Heart right ventricle (tissue), 16 donors: ENCODE measurements around the gene PRDM2. TPM values are rescaled to one million over a fixed set of nuclear protein-coding genes. Genes with fewer than 3 reads are reported as not detected.

Source experiments
- ATAC-seq, 8 donors: fragments of 200-7000 bp; cut with Tn5 transposase; one replicate each; pipeline ENCODE4 v1.9.1; 2020; ENCODE audit warnings: mild to moderate bottlenecking in 8 of 8, moderate library complexity in 8 of 8, moderate number of reproducible peaks in 1 of 8
- DNase-seq, 2 donors: peaks; one replicate each; pipeline ENCODE4 v3.0.0-alpha.2; 2020
- H3K27ac ChIP-seq, 10 donors: fragments of 200-600 bp; sonication (generic) in 2 of 10; one replicate each; pipeline versions ENCODE4 v1.5.0 to v1.8.0; 2020 to 2022; ENCODE audit warnings: mild to moderate bottlenecking in 3 of 10
- H3K27me3 ChIP-seq, 7 donors: fragments of 200-600 bp; one replicate each; pipeline ENCODE4 v1.8.0; 2021 to 2022; ENCODE audit warnings: mild to moderate bottlenecking in 2 of 7
- H3K36me3 ChIP-seq, 9 donors: fragments of 200-600 bp; sonication (generic) in 1 of 9; one replicate each; pipeline versions ENCODE4 v1.5.0 to v1.8.0; 2020 to 2022; ENCODE audit warnings: mild to moderate bottlenecking in 2 of 9
- H3K4me1 ChIP-seq, 9 donors: fragments of 200-600 bp; sonication (generic) in 1 of 9; one replicate each; pipeline versions ENCODE4 v1.5.0 to v1.8.0; 2020 to 2022; ENCODE audit warnings: mild to moderate bottlenecking in 4 of 9
- H3K4me3 ChIP-seq, 10 donors: fragments of 200-600 bp; sonication (generic) in 2 of 10; one replicate each; pipeline versions ENCODE4 v1.5.0 to v1.8.0; 2020 to 2022; ENCODE audit warnings: mild to moderate bottlenecking in 7 of 10, moderate library complexity in 2 of 10
- H3K9me3 ChIP-seq, 11 donors: fragments of 200-600 bp in 10 of 11; sonication (generic) in 2 of 11; one replicate each; pipeline versions ENCODE4 v1.5.0 to v1.8.0; 2013 to 2022; ENCODE audit warnings: mild to moderate bottlenecking in 2 of 11, control low read depth in 1 of 11, moderate library complexity in 1 of 11
- CTCF ChIP-seq, 9 donors: fragments of 200-600 bp; sonication (generic) in 2 of 9; IDR thresholded peaks; one replicate each; pipeline versions ENCODE4 v1.5.0 to v1.8.0; 2021 to 2022; ENCODE audit warnings: antibody characterized with exemption in 9 of 9, mild to moderate bottlenecking in 5 of 9, moderate library complexity in 1 of 9
- WGBS, 2 donors: extraction: QIAGEN DNeasy Blood & Tissue Kit; methylation state at CpG; one replicate each; pipeline ENCODE4 v1.1.7; 2013; ENCODE audit warnings: inconsistent platforms in 1 of 2; 5-methylcytosine and 5-hydroxymethylcytosine counted together
- intact Hi-C, 10 donors: fragments of 100-400 bp; cut with DNase I; formaldehyde crosslinking; loops; one replicate each; pipeline versions ENCODE4 v1.11.1 to v1.14.2; 2022
- polyA plus RNA-seq, 2 donors: library from polyadenylated mRNA; stranded (reverse); fragments of 200-250 nt; gene quantifications; one replicate each; pipeline ENCODE4 v1.2.3, GENCODE V29; 2013
- total RNA-seq, 10 donors: library from RNA; stranded (reverse); fragmentation: NEBNext Ultra II Directional in 3 of 10; extraction: Animal tissue kit (Norgen Biotek cat#: 25700) in 3 of 10; gene quantifications; one replicate each; pipeline versions ENCODE4 v1.2.1 to v1.2.4, GENCODE V29; 2021 to 2023
- donor health status: Arrhythmogenic right ventricular cardiomyopathy.
- donor health status: ischemic (EF 13 %, LVEDD 7.1; RV severe dilation, severe dysfunction).
- donor health status: healthy with polysubstance abuse.
- donor health status: DM: no; HTN: yes; CAD: no.
- donor health status: DM: no; HTN: no; CAD: no.
- donor health status: ischemic (EF 25% LVEDD 6.9; RV normal size, moderate dysfunction).
- donor health status: ischemic (EF 25% LVEDD 5.7; RV mildly dilated, moderate dysfunction).
- donor health status: healthy.
- donor health status: DM: yes; HTN: yes; CAD: no.
- donor health status: Ischemic cardiomyopathy.
- donor health status: ischemic (EF 35%, LVEDD 5.7; RV mildly dilated, moderate dysfunction).
- donor health status: nonischemic (EF 11% LVEDD 7.7; RV severe dilation, severe dysfunction).
- donor health status: DM: yes; HTN: yes; CAD: no.
- donor health status: PGD.
- donor health status: ischemic (EF 29% LVEDD 5.4; RV normal size, mild dysfunction).
- donor health status: nonischemic (EF 23%, LVEDD 6.1; RV moderate dilation, normal function).

The PRDM2 gene
- total and polyA plus RNA-seq, 12 donors = 10.3 to 57.3 (median 42.4) TPM

DNA sequence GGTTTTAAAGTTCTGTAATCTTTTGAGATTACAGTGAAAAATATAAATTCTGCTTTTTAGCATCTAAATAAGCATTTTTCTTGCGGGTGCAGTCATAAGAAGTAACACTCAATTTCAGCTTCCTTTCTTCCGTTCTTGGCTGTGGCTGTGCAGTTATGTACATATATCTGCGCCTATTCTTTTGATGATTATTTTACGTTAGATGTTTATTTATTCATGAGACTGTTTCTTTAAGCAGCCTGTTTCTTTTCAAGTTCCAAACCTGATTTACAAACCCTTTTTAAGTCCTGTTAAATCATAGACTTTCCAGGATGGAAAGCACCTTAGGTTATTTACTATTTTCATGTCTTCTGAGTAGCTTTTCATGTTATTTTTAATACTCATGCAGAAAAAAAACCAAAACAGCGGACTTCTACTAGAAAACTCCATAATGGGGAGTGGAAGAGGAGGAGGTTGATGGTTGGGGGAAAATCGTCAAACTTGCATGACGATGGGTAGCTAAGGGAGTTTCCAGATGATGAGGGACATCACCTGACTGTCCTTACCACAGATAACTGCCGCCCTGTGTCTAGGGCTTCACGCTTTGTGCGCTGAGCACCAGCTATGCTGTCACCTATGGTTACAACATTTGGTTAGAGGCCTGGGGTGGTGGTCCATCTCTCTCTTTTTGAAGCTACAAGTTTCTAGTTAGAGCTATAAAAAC, 2.6 kb downstream of the PRDM2 start:
- Histone ChIP-seq H3K9me3 (peaks cover 0 to 8% (median 0%) of the 10 kb centered on the region in 11 donors), H3K27me3 (no peaks in the 10 kb centered on the region), H3K27ac (peak overlapping the region in 1 of 10 donors; percentile 95), H3K4me1 (peaks cover 0 to 30% (median 6%) of the 10 kb centered on the region in 9 donors), H3K36me3 (no peaks in the 10 kb centered on the region), H3K4me3 (no peak overlapping the region)
- ATAC-seq (no peak), DNase-seq (no peak)
- intact Hi-C loops = loop anchor here in 1 of 10 donors (10.0 kb wide), 1 partner anchor 52 kb away; no protein-coding TSS in a partner anchor
- no peak for TF ChIP-seq CTCF (IDR thresholded peaks at IDR 0.05)
- WGBS, 2 donors = 88 to 89% methylated on average over 10 of the region's 10 CpGs

- peaks cover 0 to 3% (median 0%) of the 10 kb centered on the region in 11 donors for H3K9me3 ChIP-seq
- no peak overlapping the region for H3K4me3 ChIP-seq
- TF ChIP-seq CTCF (IDR thresholded peaks at IDR 0.05) = no peak
- WGBS, 2 donors = 73 to 77% methylated on average over 2 of the region's 2 CpGs
- DNase-seq (no peak), ATAC-seq (no peak)
- H3K36me3 ChIP-seq = no peaks in the 10 kb centered on the region
- peak overlapping the region in 1 of 10 donors; percentile 48 for H3K27ac ChIP-seq
- intact Hi-C loops = loop anchor here in 1 of 10 donors (10.0 kb wide), 1 partner anchor 52 kb away; no protein-coding TSS in a partner anchor
- no peaks in the 10 kb centered on the region for H3K27me3 ChIP-seq
- H3K4me1 ChIP-seq = peaks cover 0 to 30% (median 6%) of the 10 kb centered on the region in 9 donors
Measured at GRCh38 chr1:13703128-13703513, 3.1 kb downstream of the PRDM2 start.

GRCh38 chr1:13703558-13704490, 3.8 kb downstream of the PRDM2 start:
- no peak for TF ChIP-seq CTCF (IDR thresholded peaks at IDR 0.05)
- intact Hi-C loops = loop anchor here in 1 of 10 donors (10.0 kb wide), 1 partner anchor 51 kb away; no protein-coding TSS in a partner anchor
- WGBS, 2 donors = 89% methylated on average over 9 of the region's 9 CpGs
- Histone ChIP-seq H3K9me3 (no peaks in the 10 kb centered on the region), H3K4me1 (peaks cover 0 to 30% (median 6%) of the 10 kb centered on the region in 9 donors), H3K27me3 (no peaks in the 10 kb centered on the region), H3K4me3 (no peak overlapping the region), H3K36me3 (no peaks in the 10 kb centered on the region), H3K27ac (no peak overlapping the region)
- DNase-seq (no peak), ATAC-seq (no peak)

DNA sequence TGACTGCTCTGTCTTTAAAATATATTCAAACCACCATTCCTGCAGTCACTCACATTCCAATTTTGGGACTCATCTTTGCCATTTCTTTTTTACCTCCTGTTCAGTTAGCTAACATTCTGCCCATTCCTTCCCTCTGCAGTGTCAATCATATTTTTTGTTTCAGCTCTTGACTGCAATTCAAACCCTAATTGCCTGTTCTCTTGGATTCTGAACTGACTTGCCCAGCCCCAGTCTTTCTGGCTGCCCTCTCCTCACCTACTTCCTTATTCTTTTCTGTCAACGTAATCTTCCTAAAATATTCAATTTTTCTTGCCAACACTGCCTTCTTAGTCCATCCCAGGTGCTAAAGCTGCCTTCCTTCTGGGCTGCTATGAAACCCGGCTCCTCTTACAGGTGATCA, 6.1 kb downstream of the PRDM2 start:
- no peak overlapping the region for H3K4me3 ChIP-seq
- H3K36me3 ChIP-seq = no peaks in the 10 kb centered on the region
- H3K27me3 ChIP-seq = no peaks in the 10 kb centered on the region
- intact Hi-C loops = loop anchor here in 1 of 10 donors (10.0 kb wide), 1 partner anchor 49 kb away; no protein-coding TSS in a partner anchor
- no peak for DNase-seq
- no peaks in the 10 kb centered on the region for H3K9me3 ChIP-seq
- TF ChIP-seq CTCF (IDR thresholded peaks at IDR 0.05) = no peak
- H3K4me1 ChIP-seq = peaks cover 0 to 19% (median 0%) of the 10 kb centered on the region in 9 donors
- WGBS, 2 donors = 91 to 96% methylated on average over 2 of the region's 2 CpGs
- H3K27ac ChIP-seq = no peak overlapping the region
- ATAC-seq = no peak
